ENCODE results near the gene TNS4. TPM values are rescaled to one million over a fixed set of nuclear protein-coding genes. Genes with fewer than 3 reads are reported as not detected.

The TNS4 gene
- total and polyA plus RNA-seq, 9 of the 15 experiments (the other 6 are each of a cell fraction or from before 2014, with no cell fraction given): 0.04 to 0.73 (median 0.24) TPM; not detected in 1

GRCh38 chr17:40499551-40500189 lies 1.8 kb downstream of the TNS4 start:
- FAIRE-seq: no peak
- no peaks in the 10 kb centered on the region; a peak in 1 of 5 replicates for H3K27me3 ChIP-seq (ENCODE audit: control insufficient read depth in 2 of 2, insufficient read depth in 2 of 2, low read length in 2 of 2)
- no peak for TF ChIP-seq U2AF1 (optimal IDR thresholded peaks at IDR 0.05; ENCODE audit: low read depth, low read length)
- no peak for TF ChIP-seq GTF2F1 (IDR thresholded peaks at IDR 0.05; ENCODE audit: low read depth, low read length)
- no peak for TF ChIP-seq CTCFL (IDR thresholded peaks at IDR 0.05; ENCODE audit: borderline replicate concordance, insufficient read depth, low read depth, low read length, poor library complexity, severe bottlenecking)
- TF ChIP-seq SAFB (IDR thresholded peaks at IDR 0.05; ENCODE audit: borderline replicate concordance, low read depth, low read length): no peak
- TF ChIP-seq SLC30A9 (CRISPR knock-in tag; IDR thresholded peaks at IDR 0.05): no peak
- no peak for TF ChIP-seq FOXA1 (IDR thresholded peaks at IDR 0.05; ENCODE audit: borderline replicate concordance)
- TF ChIP-seq, protein P1, sequence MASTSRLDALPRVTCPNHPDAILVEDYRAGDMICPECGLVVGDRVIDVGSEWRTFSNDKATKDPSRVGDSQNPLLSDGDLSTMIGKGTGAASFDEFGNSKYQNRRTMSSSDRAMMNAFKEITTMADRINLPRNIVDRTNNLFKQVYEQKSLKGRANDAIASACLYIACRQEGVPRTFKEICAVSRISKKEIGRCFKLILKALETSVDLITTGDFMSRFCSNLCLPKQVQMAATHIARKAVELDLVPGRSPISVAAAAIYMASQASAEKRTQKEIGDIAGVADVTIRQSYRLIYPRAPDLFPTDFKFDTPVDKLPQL (IDR thresholded peaks at IDR 0.05; ENCODE audit: extremely low read depth, insufficient read length): no peak
- no peak for TF ChIP-seq CEBPZ (IDR thresholded peaks at IDR 0.05; ENCODE audit: borderline replicate concordance, low read depth, low read length)
- TF ChIP-seq ADNP (tag; IDR thresholded peaks at IDR 0.05): 0 out of 2 replicates have a peak, but pooled peaks have one; percentile 46
- TF ChIP-seq, protein P2, sequence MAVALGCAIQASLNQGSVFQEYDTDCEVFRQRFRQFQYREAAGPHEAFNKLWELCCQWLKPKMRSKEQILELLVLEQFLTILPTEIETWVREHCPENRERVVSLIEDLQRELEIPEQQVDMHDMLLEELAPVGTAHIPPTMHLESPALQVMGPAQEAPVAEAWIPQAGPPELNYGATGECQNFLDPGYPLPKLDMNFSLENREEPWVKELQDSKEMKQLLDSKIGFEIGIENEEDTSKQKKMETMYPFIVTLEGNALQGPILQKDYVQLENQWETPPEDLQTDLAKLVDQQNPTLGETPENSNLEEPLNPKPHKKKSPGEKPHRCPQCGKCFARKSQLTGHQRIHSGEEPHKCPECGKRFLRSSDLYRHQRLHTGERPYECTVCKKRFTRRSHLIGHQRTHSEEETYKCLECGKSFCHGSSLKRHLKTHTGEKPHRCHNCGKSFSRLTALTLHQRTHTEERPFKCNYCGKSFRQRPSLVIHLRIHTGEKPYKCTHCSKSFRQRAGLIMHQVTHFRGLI (CRISPR knock-in tag; IDR thresholded peaks at IDR 0.05): no peak
- TF ChIP-seq NR4A1 (CRISPR knock-in tag; IDR thresholded peaks at IDR 0.05): no peak
- TF ChIP-seq NR4A1 (tag; IDR thresholded peaks at IDR 0.05): no peak
- no peak for TF ChIP-seq PHTF2 (CRISPR knock-in tag; IDR thresholded peaks at IDR 0.05)

More at GRCh38 chr17:40499551-40500189, 1.8 kb downstream of the TNS4 start:
- H3K27ac ChIP-seq (ENCODE audit: extremely low read depth, low read depth, low read length): no peak overlapping the region
- peaks cover 0 to 13% of the 10 kb centered on the region in 2 experiments; a peak in 2 of 5 replicates for H3K4me1 ChIP-seq (replicated peaks in 1 of 2; ENCODE audit: control insufficient read depth in 2 of 2, insufficient read depth in 2 of 2, low read length in 2 of 2)
- no peaks in the 10 kb centered on the region for H3K79me2 ChIP-seq (ENCODE audit: control insufficient read depth, insufficient read depth, low read length)
- DNase-seq (ENCODE audit: extremely low read depth in 1 of 4, low spot score in 3 of 4): peak in 2 of 4 experiments; percentile 51 to 55
- CTCF ChIA-PET (ENCODE audit: low intra/inter-chr PET ratio): no interaction called here
- peak overlapping the region in 1 of 2 experiments; percentile 61; a peak in 2 of 4 replicates for H3K9ac ChIP-seq (ENCODE audit: insufficient read depth in 1 of 2, low read depth in 2 of 2, low read length in 2 of 2)
- H3K4me3 ChIP-seq: no peak overlapping the region
- peak; percentile 28; the same call in 1 of the 3 replicates for ATAC-seq
- H2AFZ ChIP-seq (ENCODE audit: low read depth, low read length): peak overlapping the region; percentile 22; the same call in 1 of the 2 replicates
- in situ Hi-C loops (cut with MboI) (no loop called here), intact Hi-C loops (cut with micrococcal nuclease) (no loop called here)
- no TSS peak for BruUV-seq (replicated peaks)
- H4K20me1 ChIP-seq (replicated peaks; ENCODE audit: control insufficient read depth, insufficient read depth, low read length): no peaks in the 10 kb centered on the region
- no peaks in the 10 kb centered on the region for H3K36me3 ChIP-seq (ENCODE audit: control insufficient read depth, insufficient read depth, low read length)
- peak overlapping the region; percentile 19; the same call in 1 of the 2 replicates for H3K4me2 ChIP-seq (ENCODE audit: insufficient read depth, low read length)
- H3K9me3 ChIP-seq (replicated peaks; ENCODE audit: control insufficient read depth, insufficient read depth, low read depth, low read length): no peaks in the 10 kb centered on the region
- POLR2A ChIA-PET: interaction anchor here (0.5 to 1.0 kb wide), 6 partner anchors 17 to 216 kb away, joined by 3 read pairs; no protein-coding TSS in a partner anchor
- WGBS (ENCODE audit: insufficient coverage, low coverage, missing lambda C conversion rate): 25% methylated on average over 16 of the region's 17 CpGs
- peaks cover 4% of the 10 kb centered on the region for H3K9me1 ChIP-seq (ENCODE audit: control insufficient read depth, insufficient read depth, low read length)

Data from K562 (cell line).